ENCODE data around the gene LRP5. TPM values are rescaled to one million over a fixed set of nuclear protein-coding genes. Genes with fewer than 3 reads are reported as not detected.
"Not testable (repeated sequence)": the region's sequence is repeated elsewhere in the genome, so short reads cannot be mapped to it uniquely, and the experiment has no call there.

The LRP5 gene
- total and polyA plus RNA-seq, 12 donors = 10.7 to 277 (median 75.8) TPM

GRCh38 chr11:68342459-68343158 is 30.2 kb downstream of the LRP5 start:
- TF ChIP-seq CTCF (IDR thresholded peaks at IDR 0.05) = no peak
- TF ChIP-seq POLR2A (IDR thresholded peaks at IDR 0.05) = no peak
- Histone ChIP-seq H3K27me3 (no peaks in the 10 kb centered on the region), H3K27ac (peak overlapping the region in 3 of 5 donors; percentile 10 to 65 (median 57)), H3K4me3 (no peak overlapping the region), H3K36me3 (replicated peaks in 1 of 2) (no peaks in the 10 kb centered on the region), H3K4me1 (replicated peaks in 1 of 2) (peaks cover 7 to 57% of the 10 kb centered on the region in 2 donors), H3K9me3 (replicated peaks in 1 of 3) (no peaks in the 10 kb centered on the region)
- WGBS, 4 donors = 67 to 80% (median 75%) methylated on average over 5 to 13 of the region's 13 CpGs
- intact Hi-C loops (cut with DNase I) = no loop called here
- no peak for DNase-seq

GRCh38 chr11:68343761-68344256 is 31.4 kb downstream of the LRP5 start:
- peak; percentile 68 to 87 (median 77) for DNase-seq
- Histone ChIP-seq H3K4me1 (replicated peaks in 1 of 2) (peaks cover 0 to 49% of the 10 kb centered on the region in 2 donors), H3K4me3 (no peak overlapping the region), H3K27me3 (no peaks in the 10 kb centered on the region), H3K36me3 (replicated peaks in 1 of 2) (peaks cover 0 to 4% of the 10 kb centered on the region in 2 donors), H3K27ac (peak overlapping the region in 3 of 5 donors; percentile 47 to 65 (median 57)), H3K9me3 (replicated peaks in 1 of 3) (no peaks in the 10 kb centered on the region)
- TF ChIP-seq CTCF (IDR thresholded peaks at IDR 0.05) (no peak), POLR2A (IDR thresholded peaks at IDR 0.05) (no peak)
- intact Hi-C loops (cut with DNase I) = no loop called here
- WGBS, 4 donors = 44 to 76% (median 60%) methylated on average over 5 to 14 of the region's 14 CpGs

GRCh38 chr11:68344821-68345220 is 32.4 kb downstream of the LRP5 start:
- peaks cover 0 to 49% of the 10 kb centered on the region in 2 donors for H3K4me1 ChIP-seq (replicated peaks in 1 of 2)
- H3K4me3 ChIP-seq; H3K9me3 ChIP-seq (replicated peaks in 1 of 3); H3K27ac ChIP-seq; H3K27me3 ChIP-seq; intact Hi-C loops (cut with DNase I); H3K36me3 ChIP-seq (replicated peaks in 1 of 2); DNase-seq: not testable (repeated sequence)
- WGBS, 4 donors = 90 to 97% (median 93%) methylated on average over 7 of the region's 7 CpGs

GRCh38 chr11:68345776-68346461 is 33.5 kb downstream of the LRP5 start:
- intact Hi-C loops (cut with DNase I) = no loop called here
- DNase-seq = peak in 5 of 7 donors; percentile 37 to 75 (median 57)
- 61 to 77% (median 76%) methylated on average over 10 to 11 of the region's 11 CpGs for WGBS, 4 donors
- peak overlapping the region in 1 of 5 donors; percentile 21 for H3K27ac ChIP-seq
- TF ChIP-seq CTCF (IDR thresholded peaks at IDR 0.05) (no peak), POLR2A (IDR thresholded peaks at IDR 0.05) (no peak)
- H3K9me3 ChIP-seq (replicated peaks in 1 of 3) = no peaks in the 10 kb centered on the region
- peaks cover 0 to 4% of the 10 kb centered on the region in 2 donors for H3K36me3 ChIP-seq (replicated peaks in 1 of 2)
- no peaks in the 10 kb centered on the region for H3K27me3 ChIP-seq
- no peak overlapping the region for H3K4me3 ChIP-seq
- peaks cover 0 to 40% of the 10 kb centered on the region in 2 donors for H3K4me1 ChIP-seq (replicated peaks in 1 of 2)

All from adrenal gland (tissue), 12 donors.